Testis (tissue), 3 donors: ENCODE data around the gene GTF3C5. TPM values are rescaled to one million over a fixed set of nuclear protein-coding genes. Genes with fewer than 3 reads are reported as not detected.

ENCODE experiments used
- DNase-seq: peaks from one replicate; pipeline ENCODE4 v3.0.0-alpha.2; 2019
- H3K27ac ChIP-seq, 2 donors: fragments of 200-600 bp; sonication (generic); one replicate each; pipeline ENCODE4 v1.5.1; 2019
- H3K27me3 ChIP-seq: fragments of 200-600 bp; sonication (generic); one replicate; pipeline ENCODE4 v1.5.1; 2019
- H3K36me3 ChIP-seq: fragments of 200-600 bp; sonication (generic); one replicate; pipeline ENCODE4 v1.5.1; 2017; ENCODE audit warnings: low read depth; ENCODE audit errors: missing control alignments
- H3K4me1 ChIP-seq: fragments of 200-600 bp; sonication (generic); one replicate; pipeline ENCODE4 v1.5.1; 2019
- H3K4me3 ChIP-seq, 2 donors: fragments of 200-600 bp; sonication (generic); one replicate each; pipeline ENCODE4 v1.5.1; 2017 to 2019
- H3K9me3 ChIP-seq: fragments of 200-600 bp; sonication (generic); one replicate; pipeline ENCODE4 v1.5.1; 2017
- CTCF ChIP-seq, 3 experiments: fragments of 450-650 bp in 2 of 3; fragments of 200-600 bp in 1 of 3; sonication (generic) in 1 of 3; IDR thresholded peaks; one replicate each; pipeline ENCODE4 v1.5.1; 2016 to 2019; ENCODE audit warnings: antibody characterized with exemption in 3 of 3, mild to moderate bottlenecking in 2 of 3, moderate library complexity in 1 of 3
- POLR2A ChIP-seq: fragments of 450-650 bp; IDR thresholded peaks from one replicate; pipeline ENCODE4 v1.6.1; 2017; ENCODE audit warnings: antibody characterized with exemption, mild to moderate bottlenecking, moderate library complexity
- WGBS, 2 donors: methylation state at CpG; one replicate each; pipeline ENCODE4 v1.1.5; 2018; 5-methylcytosine and 5-hydroxymethylcytosine counted together
- intact Hi-C: fragments of 100-400 bp; cut with DNase I; formaldehyde crosslinking; loops from one replicate; pipeline ENCODE4 v1.15.1; 2023; ENCODE audit warnings: low total_unique reads
- polyA plus RNA-seq: library from polyadenylated mRNA; stranded (reverse); fragments of 350-450 nt; fragmentation: Illumina TruSeq; extraction: RNeasy Lipid Tissue Mini Kit (QIAGEN cat#74804); gene quantifications from one replicate; pipeline ENCODE4 v1.2.3, GENCODE V29; 2014; ENCODE audit warnings: low read depth, low replicate concordance; ENCODE audit not compliant: insufficient read depth
- total RNA-seq, 2 donors: library from RNA; depleted of rRNA; stranded (reverse); fragments of >200 nt; gene quantifications; one replicate each; pipeline ENCODE4 v1.2.3, GENCODE V29; 2016

The GTF3C5 gene
- total and polyA plus RNA-seq, 3 donors from 2014 or later: 66.9 to 117 (median 109) TPM

- no peak for DNase-seq
- H3K27me3 ChIP-seq: no peaks in the 10 kb centered on the region
- H3K36me3 ChIP-seq: no peaks in the 10 kb centered on the region
- peaks cover 11% of the 10 kb centered on the region for H3K4me1 ChIP-seq
- no peak overlapping the region for H3K27ac ChIP-seq
- no peak overlapping the region for H3K4me3 ChIP-seq
- no peaks in the 10 kb centered on the region for H3K9me3 ChIP-seq
- TF ChIP-seq POLR2A: no peak
- no peak for TF ChIP-seq CTCF (IDR thresholded peaks at IDR 0.05)
- intact Hi-C loops: no loop called here
- WGBS, 2 donors: 35 to 49% methylated on average over 3 of the region's 3 CpGs
Observed at GRCh38 chr9:133026426-133026825, 4.4 kb upstream of the GTF3C5 start.

- no peaks in the 10 kb centered on the region for H3K36me3 ChIP-seq
- no peak overlapping the region for H3K4me3 ChIP-seq
- H3K27ac ChIP-seq: no peak overlapping the region
- H3K27me3 ChIP-seq: no peaks in the 10 kb centered on the region
- peaks cover 18% of the 10 kb centered on the region for H3K4me1 ChIP-seq
- TF ChIP-seq POLR2A (no peak), CTCF (IDR thresholded peaks at IDR 0.05) (no peak)
- no peak for DNase-seq
- intact Hi-C loops: no loop called here
- WGBS, 2 donors: 43 to 56% methylated on average over 5 of the region's 5 CpGs
- H3K9me3 ChIP-seq: no peaks in the 10 kb centered on the region
Observed at GRCh38 chr9:133027134-133027533, 3.7 kb upstream of the GTF3C5 start.

GRCh38 chr9:133028221-133028620 lies 2.6 kb upstream of the GTF3C5 start:
- intact Hi-C loops: no loop called here
- Histone ChIP-seq H3K4me1 (peaks cover 21% of the 10 kb centered on the region), H3K27me3 (no peaks in the 10 kb centered on the region), H3K4me3 (no peak overlapping the region), H3K27ac (no peak overlapping the region), H3K36me3 (no peaks in the 10 kb centered on the region), H3K9me3 (no peaks in the 10 kb centered on the region)
- TF ChIP-seq POLR2A (no peak), CTCF (IDR thresholded peaks at IDR 0.05) (no peak)
- no peak for DNase-seq
- WGBS, 2 donors: 70 to 81% methylated on average over 3 of the region's 3 CpGs

- DNase-seq: no peak
- Histone ChIP-seq H3K27ac (peak overlapping the region; percentile 86 to 93), H3K9me3 (no peaks in the 10 kb centered on the region), H3K27me3 (no peaks in the 10 kb centered on the region), H3K4me3 (peak overlapping the region; percentile 96 to 97), H3K4me1 (peaks cover 21% of the 10 kb centered on the region), H3K36me3 (no peaks in the 10 kb centered on the region)
- WGBS, 2 donors: 0% methylated on average over 3 to 26 of the region's 28 CpGs
- intact Hi-C loops: loop anchor here (10.0 kb wide), 1 partner anchor 115 kb away; no protein-coding TSS in a partner anchor
- TF ChIP-seq POLR2A: no peak
- no peak for TF ChIP-seq CTCF (IDR thresholded peaks at IDR 0.05)
Observed at GRCh38 chr9:133029994-133030316, 842 bp upstream of the GTF3C5 start.

- H3K9me3 ChIP-seq: no peaks in the 10 kb centered on the region
- no peaks in the 10 kb centered on the region for H3K36me3 ChIP-seq
- peak overlapping the region; percentile 96 to 97 for H3K4me3 ChIP-seq
- intact Hi-C loops: loop anchor here (10.0 kb wide), 1 partner anchor 114 kb away; no protein-coding TSS in a partner anchor
- H3K27ac ChIP-seq: peak overlapping the region; percentile 93 to 94
- TF ChIP-seq POLR2A: no peak
- no peak for TF ChIP-seq CTCF (IDR thresholded peaks at IDR 0.05)
- peaks cover 21% of the 10 kb centered on the region for H3K4me1 ChIP-seq
- no peak for DNase-seq
- no peaks in the 10 kb centered on the region for H3K27me3 ChIP-seq
- WGBS, 2 donors: 0 to 2% methylated on average over 16 of the region's 16 CpGs
Observed at GRCh38 chr9:133031130-133031422, 279 bp downstream of the GTF3C5 start.
